ENCODE data around the gene MED23. TPM values are rescaled to one million over a fixed set of nuclear protein-coding genes. Genes with fewer than 3 reads are reported as not detected.

The MED23 gene
- total and polyA plus RNA-seq, 7 experiments from 2014 or later = 11.1 to 59.1 (median 50.1) TPM

- no peak overlapping the region for H3K27ac ChIP-seq (ENCODE audit: low read depth, low read length)
- POLR2A ChIA-PET = no interaction called here
Measured at GRCh38 chr6:131641554-131641953, 13.5 kb upstream of the MED23 start.

GRCh38 chr6:131640576-131640975, 12.5 kb upstream of the MED23 start:
- CTCF ChIA-PET = interaction anchor here (0.7 kb wide), 1 partner anchor 1809 kb away, joined by 3 read pairs; no protein-coding TSS in a partner anchor
- H3K27ac ChIP-seq (ENCODE audit: low read depth, low read length) = no peak overlapping the region
- no peaks in the 10 kb centered on the region for H3K27me3 Mint-ChIP-seq
- intact Hi-C loops (cut with micrococcal nuclease) = no loop called here
- H3K27me3 ChIP-seq (ENCODE audit: control insufficient read depth in 2 of 2, insufficient read depth in 2 of 2, low read length in 2 of 2) = no peaks in the 10 kb centered on the region
- H3K4me1 Mint-ChIP-seq = no peaks in the 10 kb centered on the region
- POLR2A ChIA-PET = no interaction called here
- peaks cover 0 to 1% (median 0%) of the 10 kb centered on the region in 11 donors for H3K9me3 Mint-ChIP-seq
- H3K4me3 Mint-ChIP-seq = no peak overlapping the region
- H3K4me3 ChIP-seq (ENCODE audit: low read length) = no peak overlapping the region
- no peaks in the 10 kb centered on the region for H3K36me3 ChIP-seq (ENCODE audit: control insufficient read depth in 2 of 3, insufficient read depth in 3 of 3, low read length in 3 of 3)
- H3K9me3 ChIP-seq (ENCODE audit: control insufficient read depth in 2 of 3, low read length in 3 of 3) = no peaks in the 10 kb centered on the region
- no peak for DNase-seq
- no peak overlapping the region for H3K27ac Mint-ChIP-seq
- no peaks in the 10 kb centered on the region for H3K4me1 ChIP-seq (ENCODE audit: control insufficient read depth in 2 of 2, insufficient read depth in 2 of 2, low read length in 2 of 2)
- ATAC-seq = peak; percentile 50
- H3K36me3 Mint-ChIP-seq = peaks cover 0 to 5% (median 0%) of the 10 kb centered on the region in 5 donors

More at GRCh38 chr6:131641554-131641953, 13.5 kb upstream of the MED23 start:
- Mint-ChIP-seq H3K4me1 (no peaks in the 10 kb centered on the region), H3K4me3 (no peak overlapping the region), H3K36me3 (peaks cover 0 to 5% (median 0%) of the 10 kb centered on the region in 5 donors), H3K27me3 (no peaks in the 10 kb centered on the region), H3K27ac (peak overlapping the region in 2 of 9 donors; percentile 11 to 15), H3K9me3 (peaks cover 0 to 1% (median 0%) of the 10 kb centered on the region in 11 donors)
- no peak overlapping the region for H3K4me3 ChIP-seq (ENCODE audit: low read length)
- no peak for DNase-seq
- H3K36me3 ChIP-seq (ENCODE audit: control insufficient read depth in 2 of 3, insufficient read depth in 3 of 3, low read length in 3 of 3) = no peaks in the 10 kb centered on the region
- CTCF ChIA-PET = no interaction called here
- H3K4me1 ChIP-seq (ENCODE audit: control insufficient read depth in 2 of 2, insufficient read depth in 2 of 2, low read length in 2 of 2) = no peaks in the 10 kb centered on the region
- intact Hi-C loops (cut with micrococcal nuclease) = no loop called here
- no peaks in the 10 kb centered on the region for H3K27me3 ChIP-seq (ENCODE audit: control insufficient read depth in 2 of 2, insufficient read depth in 2 of 2, low read length in 2 of 2)
- H3K9me3 ChIP-seq (ENCODE audit: control insufficient read depth in 2 of 3, low read length in 3 of 3) = no peaks in the 10 kb centered on the region
- ATAC-seq = no peak

- intact Hi-C loops (cut with micrococcal nuclease) = no loop called here
- H3K27ac Mint-ChIP-seq = no peak overlapping the region
- H3K9me3 Mint-ChIP-seq = peaks cover 0 to 1% (median 0%) of the 10 kb centered on the region in 11 donors
- Histone ChIP-seq H3K4me3 (ENCODE audit: low read length) (no peak overlapping the region), H3K27ac (ENCODE audit: low read depth, low read length) (no peak overlapping the region), H3K9me3 (ENCODE audit: control insufficient read depth in 2 of 3, low read length in 3 of 3) (no peaks in the 10 kb centered on the region), H3K36me3 (ENCODE audit: control insufficient read depth in 2 of 3, insufficient read depth in 3 of 3, low read length in 3 of 3) (no peaks in the 10 kb centered on the region), H3K4me1 (ENCODE audit: control insufficient read depth in 2 of 2, insufficient read depth in 2 of 2, low read length in 2 of 2) (no peaks in the 10 kb centered on the region), H3K27me3 (ENCODE audit: control insufficient read depth in 2 of 2, insufficient read depth in 2 of 2, low read length in 2 of 2) (no peaks in the 10 kb centered on the region)
- CTCF ChIA-PET = interaction anchor here (0.7 kb wide), 1 partner anchor 1808 kb away, joined by 3 read pairs; no protein-coding TSS in a partner anchor
- H3K27me3 Mint-ChIP-seq = no peaks in the 10 kb centered on the region
- no peak for DNase-seq
- ATAC-seq = peak; percentile 27
- H3K36me3 Mint-ChIP-seq = peaks cover 0 to 5% (median 0%) of the 10 kb centered on the region in 5 donors
- POLR2A ChIA-PET = interaction anchor here (1.8 kb wide), 1 partner anchor 12 kb away, joined by 8 read pairs; the partner anchor contains the start of gene MED23
- H3K4me3 Mint-ChIP-seq = no peak overlapping the region
- H3K4me1 Mint-ChIP-seq = no peaks in the 10 kb centered on the region
Measured at GRCh38 chr6:131640100-131640499, 12.1 kb upstream of the MED23 start.

- H3K27me3 ChIP-seq (ENCODE audit: control insufficient read depth in 2 of 2, insufficient read depth in 2 of 2, low read length in 2 of 2) = no peaks in the 10 kb centered on the region
- CTCF ChIA-PET = no interaction called here
- H3K27ac Mint-ChIP-seq = no peak overlapping the region
Measured at GRCh38 chr6:131638013-131638412, 10.0 kb upstream of the MED23 start.

GRCh38 chr6:131636880-131637792, 9.1 kb upstream of the MED23 start, which contains the start of gene ENPP3:
Gene ENPP3 (plus strand): TSS chr6:131637302. CDS start chr6:131637385, 83 bp downstream.
- peaks cover 0 to 1% (median 0%) of the 10 kb centered on the region in 11 donors for H3K9me3 Mint-ChIP-seq
- ATAC-seq (peak; percentile 31), DNase-seq (no peak)
- H3K27ac Mint-ChIP-seq = no peak within 1 kb of the TSS
- peaks cover 0 to 5% (median 0%) of the 10 kb centered on the region in 5 donors for H3K27me3 Mint-ChIP-seq
- Histone ChIP-seq H3K27me3 (ENCODE audit: control insufficient read depth in 2 of 2, insufficient read depth in 2 of 2, low read length in 2 of 2) (no peaks in the 10 kb centered on the region), H3K4me3 (ENCODE audit: low read length) (no peak within 1 kb of the TSS), H3K9me3 (ENCODE audit: control insufficient read depth in 2 of 3, low read length in 3 of 3) (no peaks in the 10 kb centered on the region), H3K27ac (ENCODE audit: low read depth, low read length) (no peak within 1 kb of the TSS), H3K36me3 (ENCODE audit: control insufficient read depth in 2 of 3, insufficient read depth in 3 of 3, low read length in 3 of 3) (no peaks in the 10 kb centered on the region), H3K4me1 (ENCODE audit: control insufficient read depth in 2 of 2, insufficient read depth in 2 of 2, low read length in 2 of 2) (no peaks in the 10 kb centered on the region)
- POLR2A ChIA-PET = no interaction called here
- peaks cover 0 to 8% (median 0%) of the 10 kb centered on the region in 5 donors for H3K36me3 Mint-ChIP-seq
- no peaks in the 10 kb centered on the region for H3K4me1 Mint-ChIP-seq
- no peak within 1 kb of the TSS for H3K4me3 Mint-ChIP-seq
- intact Hi-C loops (cut with micrococcal nuclease) = no loop called here
- CTCF ChIA-PET = interaction anchor here (1.1 kb wide), 1 partner anchor 8 kb away, joined by 3 read pairs; no protein-coding TSS in a partner anchor

More at GRCh38 chr6:131638013-131638412, 10.0 kb upstream of the MED23 start:
- POLR2A ChIA-PET = interaction anchor here (0.6 to 1.8 kb wide), 2 partner anchors 10 to 16 kb away, joined by 5 to 8 read pairs; partner anchors contain the start of gene MED23
- H3K9me3 Mint-ChIP-seq = peaks cover 0 to 1% (median 0%) of the 10 kb centered on the region in 11 donors
- Histone ChIP-seq H3K27ac (ENCODE audit: low read depth, low read length) (no peak overlapping the region), H3K36me3 (ENCODE audit: control insufficient read depth in 2 of 3, insufficient read depth in 3 of 3, low read length in 3 of 3) (no peaks in the 10 kb centered on the region), H3K4me3 (ENCODE audit: low read length) (no peak overlapping the region), H3K9me3 (ENCODE audit: control insufficient read depth in 2 of 3, low read length in 3 of 3) (no peaks in the 10 kb centered on the region), H3K4me1 (ENCODE audit: control insufficient read depth in 2 of 2, insufficient read depth in 2 of 2, low read length in 2 of 2) (no peaks in the 10 kb centered on the region)
- intact Hi-C loops (cut with micrococcal nuclease) = no loop called here
- H3K27me3 Mint-ChIP-seq = peaks cover 0 to 3% (median 0%) of the 10 kb centered on the region in 5 donors
- H3K4me1 Mint-ChIP-seq = no peaks in the 10 kb centered on the region
- H3K36me3 Mint-ChIP-seq = peaks cover 0 to 8% (median 0%) of the 10 kb centered on the region in 5 donors
- ATAC-seq (no peak), DNase-seq (no peak)
- H3K4me3 Mint-ChIP-seq = no peak overlapping the region

GRCh38 chr6:131635384-131636340, 7.6 kb upstream of the MED23 start:
- Mint-ChIP-seq H3K27me3 (peaks cover 0 to 5% (median 0%) of the 10 kb centered on the region in 5 donors), H3K4me3 (no peak overlapping the region), H3K4me1 (peaks cover 0 to 6% (median 0%) of the 10 kb centered on the region in 7 donors), H3K27ac (no peak overlapping the region), H3K36me3 (peaks cover 0 to 8% (median 0%) of the 10 kb centered on the region in 5 donors), H3K9me3 (peaks cover 0 to 1% (median 0%) of the 10 kb centered on the region in 11 donors)
- Histone ChIP-seq H3K36me3 (ENCODE audit: control insufficient read depth in 2 of 3, insufficient read depth in 3 of 3, low read length in 3 of 3) (no peaks in the 10 kb centered on the region), H3K9me3 (ENCODE audit: control insufficient read depth in 2 of 3, low read length in 3 of 3) (no peaks in the 10 kb centered on the region), H3K27me3 (ENCODE audit: control insufficient read depth in 2 of 2, insufficient read depth in 2 of 2, low read length in 2 of 2) (no peaks in the 10 kb centered on the region), H3K4me3 (ENCODE audit: low read length) (no peak overlapping the region), H3K27ac (ENCODE audit: low read depth, low read length) (no peak overlapping the region), H3K4me1 (ENCODE audit: control insufficient read depth in 2 of 2, insufficient read depth in 2 of 2, low read length in 2 of 2) (no peaks in the 10 kb centered on the region)
- intact Hi-C loops (cut with micrococcal nuclease) = no loop called here
- DNase-seq (no peak), ATAC-seq (no peak)
- POLR2A ChIA-PET = no interaction called here
- CTCF ChIA-PET = no interaction called here

Data from naive thymus-derived CD4-positive, alpha-beta T cell (primary cell).